GM21619 (cell line): ENCODE data around the gene SLC47A2.
"Not testable (repeated sequence)": the region's sequence is repeated elsewhere in the genome, so short reads cannot be mapped to it uniquely, and the experiment has no call there.

Source experiments
- ATAC-seq: cut with Tn5 transposase; IDR thresholded peaks from one replicate; pipeline ENCODE4 v1.9.1; 2021; ENCODE audit not compliant: unreplicated experiment

Gene SLC47A2

GRCh38 chr17:19716108-19717030 lies at the start of gene SLC47A2:
Gene SLC47A2, minus strand, starts transcription at chr17:19716584. Its CDS starts 29 bp downstream, at chr17:19716555.
- ATAC-seq: no peak

- ATAC-seq: no peak
These were observed 49.6 kb upstream of the SLC47A2 start for GRCh38 chr17:19766016-19766415.

- ATAC-seq: not testable (repeated sequence)
These were observed 47.6 kb upstream of the SLC47A2 start for GRCh38 chr17:19763991-19764390.

- no peak for ATAC-seq
These were observed 47.0 kb upstream of the SLC47A2 start for GRCh38 chr17:19763416-19763815.

- no peak for ATAC-seq
These were observed 46.2 kb upstream of the SLC47A2 start for GRCh38 chr17:19762515-19762961.

GRCh38 chr17:19760746-19761145 lies 44.4 kb upstream of the SLC47A2 start:
- no peak for ATAC-seq

GRCh38 chr17:19759568-19760549 lies 43.5 kb upstream of the SLC47A2 start:
- no peak for ATAC-seq

- ATAC-seq: no peak
These were observed 41.3 kb upstream of the SLC47A2 start for GRCh38 chr17:19757536-19758180.

- ATAC-seq: no peak
These were observed 40.2 kb upstream of the SLC47A2 start for GRCh38 chr17:19756546-19756945.

- ATAC-seq: no peak
These were observed 39.6 kb upstream of the SLC47A2 start for GRCh38 chr17:19755821-19756510.

GRCh38 chr17:19755392-19755791 lies 39.0 kb upstream of the SLC47A2 start:
- no peak for ATAC-seq

- no peak for ATAC-seq
These were observed 37.5 kb upstream of the SLC47A2 start for GRCh38 chr17:19753661-19754463.

GRCh38 chr17:19753051-19753509 lies 36.7 kb upstream of the SLC47A2 start:
- ATAC-seq: no peak

GRCh38 chr17:19752216-19753050 lies 36.0 kb upstream of the SLC47A2 start:
- ATAC-seq: no peak

GRCh38 chr17:19750835-19751234 lies 34.5 kb upstream of the SLC47A2 start:
- no peak for ATAC-seq

- ATAC-seq: no peak
These were observed 33.7 kb upstream of the SLC47A2 start for GRCh38 chr17:19750020-19750572.

GRCh38 chr17:19748807-19749193 lies 32.4 kb upstream of the SLC47A2 start:
- ATAC-seq: no peak
